SK-N-SH treated with all-trans-retinoic acid at 6 μM for 48 hours (cell line): ENCODE measurements around the gene MAP7D2.

Experiments used
- CREB5 ChIP-seq: fragments of 250-450 bp; sonication (Bioruptor Pico); IDR thresholded peaks from 2 replicates; pipeline ENCODE4 v1.5.1; 2020; ENCODE audit warnings: low read depth, mild to moderate bottlenecking, moderate library complexity
- GLIS3 ChIP-seq: fragments of 250-450 bp; sonication (Bioruptor Pico); IDR thresholded peaks from 2 replicates; pipeline ENCODE4 v1.5.0; 2020; ENCODE audit warnings: mild to moderate bottlenecking, moderate library complexity
- OSR1 ChIP-seq: fragments of 250-450 bp; sonication (Bioruptor Pico); IDR thresholded peaks from 2 replicates; pipeline ENCODE4 v1.8.0; 2022; ENCODE audit warnings: moderate library complexity, mild to moderate bottlenecking, inconsistent platforms
- PATZ1 ChIP-seq: fragments of 250-450 bp; sonication (Bioruptor Pico); IDR thresholded peaks from 2 replicates; pipeline ENCODE4 v1.8.0; 2020; ENCODE audit warnings: mild to moderate bottlenecking, moderate library complexity, borderline replicate concordance
- PPARA ChIP-seq: fragments of 250-450 bp; sonication (Bioruptor Pico); IDR thresholded peaks from 2 replicates; pipeline ENCODE4 v1.5.0; 2020; ENCODE audit warnings: mild to moderate bottlenecking, borderline replicate concordance
- SNAI2 ChIP-seq: fragments of 250-450 bp; sonication (Bioruptor Pico); IDR thresholded peaks from 2 replicates; pipeline ENCODE4 v1.5.0; 2020; ENCODE audit warnings: mild to moderate bottlenecking, moderate library complexity
- TCF4 ChIP-seq: fragments of 250-450 bp; sonication (Bioruptor Pico); IDR thresholded peaks from 2 replicates; pipeline ENCODE4 v1.8.0; 2021; ENCODE audit warnings: mild to moderate bottlenecking, moderate library complexity, borderline replicate concordance
- ZFP30 ChIP-seq: fragments of 450-650 bp; formaldehyde crosslinking; IDR thresholded peaks from 2 replicates; pipeline ENCODE4 v1.5.0; 2022; ENCODE audit warnings: mild to moderate bottlenecking, moderate library complexity
- ZNF8 ChIP-seq: fragments of 450-650 bp; formaldehyde crosslinking; IDR thresholded peaks from 2 replicates; pipeline ENCODE4 v1.5.0; 2020; ENCODE audit warnings: mild to moderate bottlenecking, moderate library complexity

- TF ChIP-seq PATZ1 (CRISPR knock-in tag) (no peak), PPARA (CRISPR knock-in tag) (no peak), ZFP30 (CRISPR knock-in tag) (no peak), CREB5 (no peak), SNAI2 (CRISPR knock-in tag) (no peak), OSR1 (CRISPR knock-in tag) (no peak), ZNF8 (CRISPR knock-in tag) (no peak), TCF4 (CRISPR knock-in tag) (no peak), GLIS3 (CRISPR knock-in tag) (no peak)
These were observed 12.8 kb upstream of the MAP7D2 start for GRCh38 chrX:20129547-20129946.
